Measurements from ENCODE around the gene PGGT1B.
A peak's percentile ranks its signal among the peaks of the same experiment; 100 is the strongest.

Gene PGGT1B

GRCh38 chr5:115263078-115263380 lies 352 bp upstream of the PGGT1B start:
- TF ChIP-seq TEAD4 (IDR thresholded peaks at IDR 0.05), result no peak
- no peak for TF ChIP-seq FOXM1 (IDR thresholded peaks at IDR 0.05; ENCODE audit: borderline replicate concordance, low read depth)
- TF ChIP-seq REST (IDR thresholded peaks at IDR 0.05; ENCODE audit: low read depth), result no peak
- no peak for TF ChIP-seq ZBTB7A (IDR thresholded peaks at IDR 0.05; ENCODE audit: low read depth)
- TF ChIP-seq YY1 (IDR thresholded peaks at IDR 0.05; ENCODE audit: low read depth), result no peak
- no peak for TF ChIP-seq EGR1 (IDR thresholded peaks at IDR 0.05)
- TF ChIP-seq NFIC (IDR thresholded peaks at IDR 0.05), result no peak
- TF ChIP-seq RAD21 (IDR thresholded peaks at IDR 0.05; ENCODE audit: low read depth), result no peak
- TF ChIP-seq TCF12 (IDR thresholded peaks at IDR 0.05; ENCODE audit: low read depth), result no peak
- TF ChIP-seq CREB1 (IDR thresholded peaks at IDR 0.05; ENCODE audit: low read depth), result no peak

GRCh38 chr5:115262011-115262320 lies 711 bp downstream of the PGGT1B start:
- no peak for TF ChIP-seq RAD21 (IDR thresholded peaks at IDR 0.05; ENCODE audit: low read depth)
- no peak for TF ChIP-seq REST (IDR thresholded peaks at IDR 0.05; ENCODE audit: low read depth)
- TF ChIP-seq EP300 (IDR thresholded peaks at IDR 0.05; ENCODE audit: borderline replicate concordance), result no peak
- TF ChIP-seq MAX (IDR thresholded peaks at IDR 0.05), result no peak
- TF ChIP-seq USF1 (IDR thresholded peaks at IDR 0.05), result no peak
- no peak for TF ChIP-seq YY1 (IDR thresholded peaks at IDR 0.05; ENCODE audit: low read depth)
- no peak for TF ChIP-seq CEBPB (IDR thresholded peaks at IDR 0.05)
- TF ChIP-seq CREB1 (IDR thresholded peaks at IDR 0.05; ENCODE audit: low read depth), result no peak
- no peak for TF ChIP-seq NFIC (IDR thresholded peaks at IDR 0.05)
- no peak for TF ChIP-seq TAF1 (IDR thresholded peaks at IDR 0.05; ENCODE audit: low read depth)
- TF ChIP-seq ZBTB7A (IDR thresholded peaks at IDR 0.05; ENCODE audit: low read depth), result no peak
- TF ChIP-seq FOXM1 (IDR thresholded peaks at IDR 0.05; ENCODE audit: borderline replicate concordance, low read depth), result no peak
- TF ChIP-seq TEAD4 (IDR thresholded peaks at IDR 0.05), result no peak

GRCh38 chr5:115260248-115260647 lies 2.4 kb downstream of the PGGT1B start:
- no peak for TF ChIP-seq EGR1 (IDR thresholded peaks at IDR 0.05)
- TF ChIP-seq TAF1 (IDR thresholded peaks at IDR 0.05; ENCODE audit: low read depth), result no peak
- no peak for TF ChIP-seq NFIC (IDR thresholded peaks at IDR 0.05)

- TF ChIP-seq TCF12 (IDR thresholded peaks at IDR 0.05; ENCODE audit: low read depth) (no peak), TEAD4 (IDR thresholded peaks at IDR 0.05) (no peak), EP300 (IDR thresholded peaks at IDR 0.05; ENCODE audit: borderline replicate concordance) (no peak), TAF1 (IDR thresholded peaks at IDR 0.05; ENCODE audit: low read depth) (no peak), CREB1 (IDR thresholded peaks at IDR 0.05; ENCODE audit: low read depth) (no peak), ZBTB7A (IDR thresholded peaks at IDR 0.05; ENCODE audit: low read depth) (no peak), NFIC (IDR thresholded peaks at IDR 0.05) (no peak), EGR1 (IDR thresholded peaks at IDR 0.05) (no peak), RAD21 (IDR thresholded peaks at IDR 0.05; ENCODE audit: low read depth) (no peak), CEBPB (IDR thresholded peaks at IDR 0.05) (no peak), MAX (IDR thresholded peaks at IDR 0.05) (no peak), USF1 (IDR thresholded peaks at IDR 0.05) (no peak), YY1 (IDR thresholded peaks at IDR 0.05; ENCODE audit: low read depth) (no peak), REST (IDR thresholded peaks at IDR 0.05; ENCODE audit: low read depth) (no peak)
Measured at GRCh38 chr5:115257981-115258380, 4.7 kb downstream of the PGGT1B start.

GRCh38 chr5:115246361-115246991 lies 16.2 kb downstream of the PGGT1B start:
- TF ChIP-seq RAD21 (IDR thresholded peaks at IDR 0.05; ENCODE audit: low read depth) (peak; percentile 79), CEBPB (IDR thresholded peaks at IDR 0.05) (no peak)

Data from Ishikawa (cell line).